HUES6 (cell line): ENCODE results near the gene MITF.

Experiments
- H3K27ac ChIP-seq: 2 replicates; pipeline ENCODE4 v1.7.0; 2013; ENCODE audit warnings: low read depth, mild to moderate bottlenecking, low read length, inconsistent platforms
- H3K27me3 ChIP-seq: 2 replicates; pipeline ENCODE4 v1.6.1; 2013; ENCODE audit warnings: low read length; ENCODE audit not compliant: control insufficient read depth, insufficient read depth
- H3K36me3 ChIP-seq: 2 replicates; pipeline ENCODE4 v1.6.1; 2013; ENCODE audit warnings: low read length; ENCODE audit not compliant: control insufficient read depth, insufficient read depth
- H3K4me1 ChIP-seq: 2 replicates; pipeline ENCODE4 v1.6.1; 2013; ENCODE audit warnings: low read length; ENCODE audit not compliant: control insufficient read depth, insufficient read depth
- H3K4me3 ChIP-seq: 2 replicates; pipeline ENCODE4 v1.5.1; 2013; ENCODE audit warnings: low read depth, low read length
- H3K9ac ChIP-seq: one replicate; pipeline ENCODE4 v1.6.1; 2013; ENCODE audit warnings: mild to moderate bottlenecking, low read length
- H3K9me3 ChIP-seq: 2 replicates; pipeline ENCODE4 v1.6.1; 2013; ENCODE audit warnings: low read depth, low read length; ENCODE audit not compliant: control insufficient read depth, insufficient read depth

Gene MITF

DNA sequence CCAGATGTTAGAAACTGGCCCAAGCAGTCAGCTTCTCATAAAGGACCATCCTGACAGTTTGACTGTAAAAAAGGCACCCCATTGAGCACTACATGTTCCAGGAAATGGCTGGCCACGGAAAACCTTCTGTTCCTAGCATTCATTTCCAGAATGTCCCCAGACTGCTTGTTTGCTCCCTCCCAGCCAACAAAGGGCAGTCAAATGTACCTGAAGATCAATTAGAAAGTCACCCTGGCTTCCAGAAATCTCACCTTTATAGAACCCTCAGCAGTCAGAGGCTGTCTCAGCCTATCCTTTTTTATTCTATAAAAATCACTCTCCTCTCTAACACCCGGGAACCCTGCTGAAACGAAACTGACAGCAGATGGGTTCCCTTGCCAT lies 259.5 kb downstream of the MITF start:
- H3K27me3 ChIP-seq, result no peaks in the 10 kb centered on the region
- H3K9ac ChIP-seq, result no peak overlapping the region
- H3K9me3 ChIP-seq, result no peaks in the 10 kb centered on the region
- no peak overlapping the region for H3K4me3 ChIP-seq
- H3K36me3 ChIP-seq, result no peaks in the 10 kb centered on the region
- no peak overlapping the region for H3K27ac ChIP-seq
- peaks cover 13% of the 10 kb centered on the region; the same call in 1 of the 2 replicates for H3K4me1 ChIP-seq

DNA sequence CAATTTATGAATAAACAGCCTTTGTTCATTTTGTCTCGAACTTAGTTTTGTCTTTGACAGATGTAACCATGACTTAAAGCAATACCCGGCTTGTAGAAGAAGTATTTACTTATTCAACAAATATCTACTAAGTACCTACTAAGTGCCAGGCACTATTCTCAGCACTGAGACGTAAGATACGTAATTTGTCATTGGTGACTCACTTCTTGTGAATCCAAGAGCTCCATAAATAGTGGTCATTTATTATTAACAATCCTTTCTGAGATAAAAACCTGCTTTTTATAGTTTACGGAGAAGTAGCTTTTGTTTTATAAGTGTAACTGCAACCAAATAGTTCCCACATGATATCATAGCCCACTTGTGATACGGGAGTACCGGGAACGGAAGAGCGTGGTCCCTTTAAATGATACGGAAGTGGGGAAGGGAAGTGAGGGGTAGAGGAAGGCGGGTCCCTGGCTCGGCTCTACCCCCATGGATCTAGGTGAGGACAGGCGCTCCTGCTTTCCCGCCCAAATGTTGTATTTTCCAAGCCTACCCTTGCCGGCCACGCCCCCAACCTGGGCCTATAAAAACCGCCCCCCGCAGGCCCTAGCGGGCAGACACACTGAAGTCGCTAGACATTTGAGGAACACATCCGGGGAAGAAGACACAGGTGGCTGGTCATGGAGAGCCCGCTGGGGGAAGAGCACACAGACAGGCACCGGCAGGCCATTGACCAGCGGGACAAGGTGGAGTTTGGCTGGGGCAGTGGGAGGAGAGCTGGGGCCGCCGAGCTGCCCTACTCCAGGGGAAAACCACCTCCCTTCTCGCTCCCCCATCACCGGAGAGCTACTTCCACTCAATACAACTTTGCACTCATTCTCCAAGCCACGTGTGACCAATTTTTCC lies 260.1 kb downstream of the MITF start, which contains the start of gene SAMMSON:
SAMMSON (plus strand) TSS at position 594 of the 888 bp plus-strand sequence.
- Histone ChIP-seq H3K27me3 (no peaks in the 10 kb centered on the region), H3K36me3 (no peaks in the 10 kb centered on the region), H3K4me1 (peaks cover 13% of the 10 kb centered on the region; the same call in 1 of the 2 replicates), H3K4me3 (peak within 1 kb of the TSS; percentile 6; the same call in 1 of the 2 replicates), H3K9ac (no peak within 1 kb of the TSS), H3K27ac (no peak within 1 kb of the TSS), H3K9me3 (no peaks in the 10 kb centered on the region)

DNA sequence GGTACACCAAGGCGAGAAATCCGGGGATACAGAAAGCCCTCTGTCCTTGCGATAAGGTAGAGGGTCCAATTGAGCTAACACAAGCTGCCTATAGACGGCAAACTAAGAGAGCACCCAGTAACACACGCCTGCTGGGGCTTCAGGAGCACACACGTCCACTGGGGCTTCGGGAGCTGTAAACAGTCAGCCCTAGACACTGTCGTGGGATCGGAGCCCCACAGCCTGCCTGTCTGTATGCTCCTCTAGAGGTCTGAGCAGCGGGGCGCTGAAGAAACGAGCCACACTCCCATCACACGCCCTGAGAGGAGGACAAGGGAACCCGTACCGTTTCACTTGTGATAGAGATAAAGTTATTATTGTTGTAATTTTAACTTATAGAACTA lies 260.8 kb downstream of the MITF start:
- Histone ChIP-seq H3K27ac (no peak overlapping the region), H3K9ac (no peak overlapping the region)

DNA sequence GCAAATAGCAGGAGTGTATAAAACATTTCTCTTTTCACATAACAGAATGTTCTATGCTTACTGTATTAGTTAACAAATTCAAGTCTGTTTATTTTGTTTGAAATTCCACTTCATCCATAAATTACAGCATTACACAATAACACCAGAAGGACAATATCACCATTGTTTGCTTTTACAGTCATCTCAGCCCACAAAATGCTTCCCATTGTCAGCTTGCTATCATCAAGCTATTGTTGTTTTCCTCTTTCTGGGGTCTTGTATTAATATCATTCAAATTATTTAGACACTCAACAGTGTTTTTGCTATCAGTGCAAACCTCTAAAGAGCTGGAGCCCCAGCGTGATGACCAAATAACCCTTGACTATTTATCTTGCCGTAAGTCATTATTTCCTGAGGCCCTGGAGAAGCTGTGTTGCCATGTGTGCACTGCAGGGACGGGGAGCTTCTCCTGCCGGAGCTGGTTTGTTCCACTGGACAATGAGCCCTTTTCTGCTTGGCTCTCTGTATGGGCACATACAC lies 261.4 kb downstream of the MITF start:
- H3K4me1 ChIP-seq, result peaks cover 13% of the 10 kb centered on the region; the same call in 1 of the 2 replicates
- no peaks in the 10 kb centered on the region for H3K36me3 ChIP-seq
- no peak overlapping the region for H3K9ac ChIP-seq
- H3K27me3 ChIP-seq, result no peaks in the 10 kb centered on the region
- no peak overlapping the region for H3K4me3 ChIP-seq
- H3K27ac ChIP-seq, result no peak overlapping the region
- H3K9me3 ChIP-seq, result no peaks in the 10 kb centered on the region

More for the DNA sequence above, 260.8 kb downstream of the MITF start:
- peak overlapping the region; percentile 6; the same call in 1 of the 2 replicates for H3K4me3 ChIP-seq
- peaks cover 13% of the 10 kb centered on the region; the same call in 1 of the 2 replicates for H3K4me1 ChIP-seq
- no peaks in the 10 kb centered on the region for H3K9me3 ChIP-seq
- H3K27me3 ChIP-seq, result no peaks in the 10 kb centered on the region
- no peaks in the 10 kb centered on the region for H3K36me3 ChIP-seq

DNA sequence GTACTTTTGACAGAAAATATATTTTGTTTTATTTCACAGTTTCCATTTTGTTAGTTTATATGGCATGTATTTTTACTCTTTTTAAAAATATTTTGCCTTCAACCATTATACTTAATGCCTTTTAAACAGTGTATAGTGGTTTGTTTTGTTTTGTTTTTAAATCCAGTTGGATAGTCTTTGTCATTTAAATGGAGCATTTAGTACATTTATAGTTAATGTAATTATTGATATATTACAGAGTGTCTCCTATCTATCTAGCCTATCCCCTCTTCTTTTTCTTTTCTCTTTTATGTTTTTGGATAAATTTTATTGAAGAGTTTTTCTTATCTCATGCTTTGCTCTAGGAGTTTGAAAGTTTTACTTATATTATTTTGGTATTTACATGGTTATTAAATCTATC lies 263.9 kb downstream of the MITF start:
- no peak overlapping the region for H3K4me3 ChIP-seq
- H3K4me1 ChIP-seq, result peaks cover 7% of the 10 kb centered on the region; the same call in 1 of the 2 replicates
- H3K27ac ChIP-seq, result no peak overlapping the region
- H3K36me3 ChIP-seq, result no peaks in the 10 kb centered on the region
- no peaks in the 10 kb centered on the region for H3K9me3 ChIP-seq
- H3K27me3 ChIP-seq, result no peaks in the 10 kb centered on the region
- no peak overlapping the region for H3K9ac ChIP-seq

DNA sequence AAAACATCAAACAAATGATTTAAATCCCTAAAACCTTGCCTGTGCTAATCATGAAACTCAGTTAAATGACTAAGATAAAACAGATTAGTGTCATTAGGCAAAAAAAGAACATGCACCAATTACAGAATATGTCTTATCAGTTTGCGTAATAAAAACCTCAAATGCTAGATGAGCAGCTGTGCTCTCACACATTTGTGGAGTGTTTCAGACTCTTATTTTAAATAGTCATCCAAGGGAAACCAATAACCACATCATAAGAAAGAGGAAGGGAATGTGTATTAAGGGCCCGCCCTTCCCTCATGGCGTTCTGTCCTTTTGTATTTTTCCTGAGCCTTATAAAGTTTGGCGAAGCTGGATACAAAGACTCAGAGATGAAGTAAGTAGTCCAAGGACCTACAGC lies 266.8 kb downstream of the MITF start:
- Histone ChIP-seq H3K9ac (no peak overlapping the region), H3K9me3 (no peaks in the 10 kb centered on the region), H3K36me3 (no peaks in the 10 kb centered on the region), H3K27me3 (no peaks in the 10 kb centered on the region), H3K27ac (no peak overlapping the region), H3K4me3 (no peak overlapping the region), H3K4me1 (no peaks in the 10 kb centered on the region)

DNA sequence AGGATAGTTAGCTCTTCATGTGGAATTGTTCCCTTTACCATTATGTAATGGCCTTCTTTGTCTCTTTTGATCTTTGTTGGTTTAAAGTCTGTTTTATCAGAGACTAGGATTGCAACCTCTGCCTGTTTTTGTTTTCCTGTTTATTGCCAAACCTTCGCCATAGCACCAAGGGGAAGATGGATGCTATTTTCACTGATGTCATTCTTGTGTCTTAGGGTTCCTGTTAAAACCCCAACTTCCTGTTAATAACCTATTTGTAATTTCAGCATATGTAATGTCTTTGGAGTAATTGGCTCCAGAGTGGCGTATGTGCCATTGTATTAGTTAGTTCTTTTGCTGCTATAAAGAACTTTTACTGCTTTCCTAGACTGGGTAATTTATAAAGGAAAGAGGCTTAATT lies 271.1 kb downstream of the MITF start:
- Histone ChIP-seq H3K36me3 (no peaks in the 10 kb centered on the region), H3K4me3 (no peak overlapping the region), H3K27me3 (no peaks in the 10 kb centered on the region), H3K27ac (no peak overlapping the region), H3K4me1 (no peaks in the 10 kb centered on the region), H3K9me3 (no peaks in the 10 kb centered on the region), H3K9ac (no peak overlapping the region)

DNA sequence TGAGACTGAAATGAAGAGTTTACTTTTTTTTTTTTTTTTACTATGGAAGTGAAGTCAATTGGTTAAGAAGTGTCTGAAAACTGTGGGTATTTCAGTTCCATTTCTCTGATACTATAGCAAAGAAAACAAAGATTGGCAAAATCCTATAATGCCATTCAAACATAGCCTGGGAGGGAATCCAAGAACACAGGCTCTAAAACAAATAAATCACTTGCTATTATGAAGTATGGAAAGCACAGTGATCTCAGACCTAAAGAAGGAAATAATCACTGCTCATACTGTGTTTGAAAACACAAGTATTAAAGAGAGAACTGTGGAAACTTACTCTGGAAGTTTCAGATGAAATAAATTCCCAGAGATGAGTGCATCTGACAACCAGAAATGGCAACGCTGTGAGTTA lies 272.3 kb downstream of the MITF start:
- no peaks in the 10 kb centered on the region for H3K9me3 ChIP-seq
- H3K4me3 ChIP-seq, result no peak overlapping the region
- no peaks in the 10 kb centered on the region for H3K27me3 ChIP-seq
- no peak overlapping the region for H3K9ac ChIP-seq
- no peak overlapping the region for H3K27ac ChIP-seq
- no peaks in the 10 kb centered on the region for H3K4me1 ChIP-seq
- H3K36me3 ChIP-seq, result no peaks in the 10 kb centered on the region
